K562 (cell line): ENCODE data around the gene SDK1. TPM values are rescaled to one million over a fixed set of nuclear protein-coding genes. Genes with fewer than 3 reads are reported as not detected.

ENCODE experiments used
- ATAC-seq: fragments of 200-7000 bp; cut with Tn5 transposase; 3 replicates; pipeline ENCODE4 v1.9.1; 2020; ENCODE audit warnings: moderate library complexity
- BruUV-seq: library from RNA; stranded (reverse); fragments of 400-500 nt; replicated peaks from 2 replicates; lab custom pipeline; 2021; lab: Mats Ljungman, UMichigan
- CTCF ChIA-PET: fragments of 300-600 bp; formaldehyde crosslinking; extraction: SDS; loops from one replicate; lab custom pipeline; 2021; ENCODE audit warnings: low intra/inter-chr PET ratio; lab: Yijun Ruan, JAX
- POLR2A ChIA-PET: fragments of 300-600, 350-650 bp; sonication (Branson Sonifier 250); formaldehyde crosslinking; extraction: SDS; loops from one replicate; lab custom pipeline; 2021; ENCODE audit warnings: antibody characterized with exemption, inconsistent platforms; lab: Yijun Ruan, JAX
- DNase-seq, 4 experiments: peaks; one replicate each; pipeline versions ENCODE4 v3.0.0 to v3.0.0-alpha.2; 2011 to 2018; ENCODE audit warnings: low spot score in 3 of 4, mixed read lengths in 3 of 4; ENCODE audit errors: extremely low read depth in 1 of 4
- FAIRE-seq: peaks from 2 replicates; lab custom pipeline; 2011; peaks lifted over from hg19 to GRCh38; lab: Jason Lieb, UNC
- H2AFZ ChIP-seq: 2 replicates; pipeline ENCODE4 v1.6.0; 2011; ENCODE audit warnings: low read depth, low read length, control low read depth, inconsistent platforms
- H3K27ac ChIP-seq: fragments of 200-600 bp; 3 replicates; pipeline ENCODE4 v1.8.0; 2011; ENCODE audit warnings: low read depth, mild to moderate bottlenecking, control low read depth, inconsistent platforms, low read length, moderate library complexity, mixed read lengths; ENCODE audit errors: extremely low read depth
- H3K27me3 ChIP-seq, 2 experiments: fragments of 300-600 bp in 1 of 2; 2 replicates in 1 of 2; 3 replicates in 1 of 2; pipeline versions ENCODE4 v1.6.0 to v1.8.0; 2011; ENCODE audit warnings: inconsistent platforms in 2 of 2, low read length in 2 of 2, mild to moderate bottlenecking in 1 of 2, mixed read lengths in 1 of 2, moderate library complexity in 1 of 2; ENCODE audit not compliant: control insufficient read depth in 2 of 2, insufficient read depth in 2 of 2
- H3K36me3 ChIP-seq: fragments of 300-600 bp; 3 replicates; pipeline ENCODE4 v1.8.0; 2011; ENCODE audit warnings: mild to moderate bottlenecking, low read length, inconsistent platforms; ENCODE audit not compliant: control insufficient read depth, insufficient read depth
- H3K4me1 ChIP-seq, 2 experiments: fragments of 200-600 bp in 1 of 2; replicated peaks in 1 of 2; 2 replicates in 1 of 2; 3 replicates in 1 of 2; pipeline versions ENCODE4 v1.5.1 to v1.8.0; 2011; ENCODE audit warnings: inconsistent platforms in 2 of 2, low read length in 2 of 2, mild to moderate bottlenecking in 1 of 2, mixed read lengths in 1 of 2, moderate library complexity in 1 of 2; ENCODE audit not compliant: control insufficient read depth in 2 of 2, insufficient read depth in 2 of 2
- H3K4me2 ChIP-seq: 2 replicates; pipeline ENCODE4 v1.6.1; 2011; ENCODE audit warnings: low read length, control low read depth, inconsistent platforms, mixed read lengths; ENCODE audit not compliant: insufficient read depth
- H3K4me3 ChIP-seq: fragments of 200-600 bp; sonication (generic), shearing (Covaris generic); 2 replicates; pipeline ENCODE4 v1.5.1; 2016; ENCODE audit warnings: control low read depth, inconsistent platforms
- H3K79me2 ChIP-seq: fragments of 200-600 bp; 3 replicates; pipeline ENCODE4 v1.8.0; 2011; ENCODE audit warnings: low read length, inconsistent platforms; ENCODE audit not compliant: control insufficient read depth, insufficient read depth
- H3K9ac ChIP-seq, 2 experiments: 2 replicates each; pipeline versions ENCODE4 v1.6.0 to v1.6.1; 2011; ENCODE audit warnings: low read depth in 2 of 2, low read length in 2 of 2, control low read depth in 1 of 2, inconsistent platforms in 1 of 2, mild to moderate bottlenecking in 1 of 2, mixed read lengths in 1 of 2; ENCODE audit not compliant: insufficient read depth in 1 of 2
- H3K9me1 ChIP-seq: one replicate; pipeline ENCODE4 v1.6.0; 2011; ENCODE audit warnings: inconsistent platforms, mild to moderate bottlenecking, low read length, moderate library complexity; ENCODE audit not compliant: control insufficient read depth, insufficient read depth
- H3K9me3 ChIP-seq: replicated peaks from 2 replicates; pipeline ENCODE4 v1.5.1; 2011; ENCODE audit warnings: low read depth, low read length, inconsistent platforms; ENCODE audit not compliant: control insufficient read depth, insufficient read depth
- H4K20me1 ChIP-seq: replicated peaks from 2 replicates; pipeline ENCODE4 v1.6.1; 2011; ENCODE audit warnings: low read length, inconsistent platforms, mixed read lengths; ENCODE audit not compliant: control insufficient read depth, insufficient read depth
- ILK ChIP-seq: fragments of 450-650 bp; IDR thresholded peaks from 2 replicates; pipeline ENCODE4 v1.6.1; 2016; ENCODE audit warnings: missing genetic modification characterization, low read depth, mild to moderate bottlenecking, missing compliant biosample characterization, moderate library complexity, borderline replicate concordance
- KLF6 ChIP-seq: fragments of 250-450 bp; sonication (Bioruptor Pico); IDR thresholded peaks from 2 replicates; pipeline ENCODE4 v1.4.0; 2020; ENCODE audit warnings: mild to moderate bottlenecking, moderate library complexity, borderline replicate concordance
- MTA2 ChIP-seq: fragments of 450-650 bp; IDR thresholded peaks from 2 replicates; pipeline ENCODE4 v1.6.1; 2016; ENCODE audit warnings: low read depth
- PHF21A ChIP-seq: fragments of 450-650 bp; IDR thresholded peaks from 2 replicates; pipeline ENCODE4 v1.6.1; 2017; ENCODE audit warnings: low read depth, borderline replicate concordance
- RAD21 ChIP-seq, 2 experiments: fragments of 250-450 bp in 1 of 2; fragments of 450-650 bp in 1 of 2; sonication (Bioruptor Pico) in 1 of 2; formaldehyde crosslinking in 1 of 2; IDR thresholded peaks in 1 of 2; conservative IDR thresholded peaks in 1 of 2; 2 replicates each; pipeline versions ENCODE4 v1.4.0 to v1.8.0; 2020 to 2022; ENCODE audit warnings: mild to moderate bottlenecking in 2 of 2, moderate library complexity in 1 of 2
- RREB1 ChIP-seq: fragments of 250-450 bp; sonication (Bioruptor Pico); IDR thresholded peaks from 2 replicates; pipeline ENCODE4 v1.4.0; 2020
- SIX5 ChIP-seq, 2 experiments: IDR thresholded peaks; 2 replicates each; pipeline ENCODE4 v1.6.1; 2011; ENCODE audit warnings: low read length in 2 of 2, borderline replicate concordance in 1 of 2, low read depth in 1 of 2, mild to moderate bottlenecking in 1 of 2, moderate library complexity in 1 of 2; ENCODE audit not compliant: insufficient read depth in 1 of 2
- TEAD4 ChIP-seq, 2 experiments: sonication (generic) in 1 of 2; formaldehyde crosslinking in 1 of 2; IDR thresholded peaks; 2 replicates each; pipeline versions ENCODE4 v1.6.1 to v1.8.0; 2012 to 2022; ENCODE audit warnings: borderline replicate concordance in 1 of 2, inconsistent platforms in 1 of 2, low read length in 1 of 2, mild to moderate bottlenecking in 1 of 2, missing genetic modification reagents in 1 of 2
- TSC22D4 ChIP-seq: fragments of 450-650 bp; IDR thresholded peaks from 2 replicates; pipeline ENCODE4 v1.6.1; 2016; ENCODE audit warnings: missing genetic modification characterization, missing biosample characterization, control low read depth
- ZNF561 ChIP-seq: fragments of 450-650 bp; formaldehyde crosslinking; conservative IDR thresholded peaks from 2 replicates; pipeline ENCODE4 v1.4.0; 2020; ENCODE audit warnings: mild to moderate bottlenecking, moderate library complexity
- ZNF75A ChIP-seq: fragments of 450-650 bp; formaldehyde crosslinking; IDR thresholded peaks from 2 replicates; pipeline ENCODE4 v1.4.0; 2020; ENCODE audit warnings: mild to moderate bottlenecking
- WGBS: fragments of 100-300 bp; shearing (Covaris generic); methylation state at CpG from one replicate; pipeline ENCODE4 v1.1.6; 2016; ENCODE audit warnings: low coverage, mixed read lengths; ENCODE audit not compliant: insufficient coverage; ENCODE audit errors: missing lambda C conversion rate; 5-methylcytosine and 5-hydroxymethylcytosine counted together
- in situ Hi-C: fragments of 300-500 bp; cut with MboI; formaldehyde crosslinking; loops from 4 replicates; pipeline ENCODE4 v1.15.0; 2018; ENCODE audit warnings: inconsistent platforms, mixed read lengths
- intact Hi-C: fragments of 100-400 bp; cut with micrococcal nuclease; formaldehyde crosslinking; loops from 2 replicates; pipeline ENCODE4 v1.14.2; 2022
- polyA plus RNA-seq, 8 experiments: library from polyadenylated mRNA; depleted of rRNA in 4 of 8; stranded (reverse) in 5 of 8; unstranded in 3 of 8; fragments of >200 nt; fragmentation: Nextera tagmentation in 2 of 8; fragmentation: Illumina TruSeq in 1 of 8; extraction: Ambion mirVana in 2 of 8; extraction: Trizol in 1 of 8; gene quantifications; 2 replicates each; pipeline versions ENCODE4 v1.2.1 to v1.2.3, GENCODE V29; 2011 to 2014; ENCODE audit warnings: inconsistent platforms in 1 of 8, missing spikeins in 1 of 8
- total RNA-seq, 7 experiments: library from RNA; depleted of rRNA in 6 of 7; stranded (reverse); fragments of >200 nt in 6 of 7; fragmentation: Illumina TruSeq in 2 of 7; extraction: Trizol in 2 of 7; gene quantifications; 2 replicates each; pipeline versions ENCODE4 v1.2.1 to v1.2.3, GENCODE V29; 2011 to 2021; ENCODE audit warnings: low replicate concordance in 1 of 7
- TF ChIP-seq, protein P1 (sequence below): fragments of 450-650 bp; formaldehyde crosslinking; IDR thresholded peaks from 2 replicates; pipeline ENCODE4 v1.4.0; 2020; ENCODE audit warnings: mild to moderate bottlenecking, moderate library complexity

The SDK1 gene
- total and polyA plus RNA-seq, 9 of the 15 experiments (the other 6 are each of a cell fraction or from before 2014, with no cell fraction given): 0.16 TPM; not detected in 8

GRCh38 chr7:4159154-4159501 lies 858.1 kb downstream of the SDK1 start (continued):
- TF ChIP-seq TSC22D4 (tag) (no peak), PHF21A (no peak)
- TF ChIP-seq, protein P1, sequence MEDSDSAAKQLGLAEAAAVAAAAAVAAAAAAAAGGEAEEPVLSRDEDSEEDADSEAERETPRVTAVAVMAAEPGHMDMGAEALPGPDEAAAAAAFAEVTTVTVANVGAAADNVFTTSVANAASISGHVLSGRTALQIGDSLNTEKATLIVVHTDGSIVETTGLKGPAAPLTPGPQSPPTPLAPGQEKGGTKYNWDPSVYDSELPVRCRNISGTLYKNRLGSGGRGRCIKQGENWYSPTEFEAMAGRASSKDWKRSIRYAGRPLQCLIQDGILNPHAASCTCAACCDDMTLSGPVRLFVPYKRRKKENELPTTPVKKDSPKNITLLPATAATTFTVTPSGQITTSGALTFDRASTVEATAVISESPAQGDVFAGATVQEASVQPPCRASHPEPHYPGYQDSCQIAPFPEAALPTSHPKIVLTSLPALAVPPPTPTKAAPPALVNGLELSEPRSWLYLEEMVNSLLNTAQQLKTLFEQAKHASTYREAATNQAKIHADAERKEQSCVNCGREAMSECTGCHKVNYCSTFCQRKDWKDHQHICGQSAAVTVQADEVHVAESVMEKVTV: no peak

- Histone ChIP-seq H3K36me3 (no peaks in the 10 kb centered on the region), H3K9me3 (no peaks in the 10 kb centered on the region), H3K4me2 (no peak overlapping the region), H4K20me1 (no peaks in the 10 kb centered on the region), H3K79me2 (no peaks in the 10 kb centered on the region), H3K4me3 (no peak overlapping the region), H3K27ac (no peak overlapping the region), H3K9ac (no peak overlapping the region), H2AFZ (no peak overlapping the region), H3K27me3 (peaks cover 18 to 70% of the 10 kb centered on the region in 2 experiments; a peak in 4 of 5 replicates), H3K9me1 (peaks cover 3% of the 10 kb centered on the region), H3K4me1 (no peaks in the 10 kb centered on the region; a peak in 1 of 5 replicates)
- no peak for FAIRE-seq
- ChIA-PET CTCF (no interaction called here), POLR2A (no interaction called here)
- intact Hi-C loops: no loop called here
- DNase-seq: no peak
- no peak for ATAC-seq
- in situ Hi-C loops: no loop called here
- 0% methylated on average over 6 of the region's 6 CpGs for WGBS
- BruUV-seq: no TSS peak
- TF ChIP-seq TEAD4 (IDR thresholded peaks at IDR 0.05; ENCODE audit: low read length) (no peak), TEAD4 (CRISPR knock-in tag; IDR thresholded peaks at IDR 0.05; ENCODE audit: borderline replicate concordance) (no peak), ZNF561 (CRISPR knock-in tag) (no peak), RREB1 (CRISPR knock-in tag) (no peak), RAD21 (CRISPR knock-in tag; conservative IDR thresholded peaks at IDR 0.05 in 1 of 2, IDR thresholded peaks at IDR 0.05 in 1 of 2) (no peak), MTA2 (no peak), ILK (tag) (no peak), KLF6 (CRISPR knock-in tag) (no peak), ZNF75A (CRISPR knock-in tag) (no peak), SIX5 (IDR thresholded peaks at IDR 0.05; ENCODE audit: borderline replicate concordance in 1 of 2, insufficient read depth in 1 of 2, low read depth in 1 of 2, low read length in 2 of 2) (no peak)
These were observed 858.9 kb downstream of the SDK1 start for GRCh38 chr7:4159761-4160554.
